Prostate gland (tissue), 2 donors: Measurements from ENCODE around the gene LIPK. TPM values are rescaled to one million over a fixed set of nuclear protein-coding genes. Genes with fewer than 3 reads are reported as not detected.

Experiments
- DNase-seq: peaks from one replicate; pipeline ENCODE4 v3.0.0-alpha.2; 2019; ENCODE audit warnings: low spot score
- H3K27ac ChIP-seq, 2 donors: fragments of 200-600 bp; sonication (generic); 2 replicates each; pipeline ENCODE4 v1.5.1; 2017 to 2019
- H3K27me3 ChIP-seq: fragments of 200-600 bp; sonication (generic); replicated peaks from 2 replicates; pipeline ENCODE4 v1.5.1; 2019; ENCODE audit not compliant: insufficient read depth
- H3K36me3 ChIP-seq, 2 donors: fragments of 200-600 bp; sonication (generic); 1 replicate in 1 of 2; 2 replicates in 1 of 2; pipeline versions ENCODE4 v1.5.1 to v1.8.1; 2017 to 2019
- H3K4me1 ChIP-seq: fragments of 200-600 bp; sonication (generic); replicated peaks from 2 replicates; pipeline ENCODE4 v1.5.1; 2019
- H3K4me3 ChIP-seq, 2 donors: fragments of 200-600 bp; sonication (generic); 2 replicates each; pipeline ENCODE4 v1.5.1; 2017 to 2019
- H3K9me3 ChIP-seq: fragments of 200-600 bp; sonication (generic); 2 replicates; pipeline ENCODE4 v1.5.1; 2017
- POLR2A ChIP-seq: fragments of 450-650 bp; IDR thresholded peaks from one replicate; pipeline ENCODE4 v1.6.1; 2016; ENCODE audit warnings: antibody characterized with exemption, mild to moderate bottlenecking
- POLR2AphosphoS5 ChIP-seq: sonication (generic); formaldehyde crosslinking; IDR thresholded peaks from one replicate; pipeline ENCODE4 v1.6.1; 2017; ENCODE audit warnings: antibody characterized with exemption
- WGBS: methylation state at CpG from one replicate; pipeline ENCODE4 v1.1.5; 2018; 5-methylcytosine and 5-hydroxymethylcytosine counted together
- intact Hi-C: fragments of 100-400 bp; cut with DNase I; formaldehyde crosslinking; loops from one replicate; pipeline ENCODE4 v1.14.2; 2022
- total RNA-seq, 2 donors: library from RNA; depleted of rRNA; stranded (reverse); fragments of >200 nt; gene quantifications; one replicate each; pipeline ENCODE4 v1.1.0, GENCODE V29; 2016
- TF ChIP-seq, protein P1 (sequence below), 4 experiments: fragments of 200-600 bp in 2 of 4; fragments of 450-650 bp in 2 of 4; sonication (generic) in 2 of 4; IDR thresholded peaks; 1 replicate in 3 of 4; 2 replicates in 1 of 4; pipeline ENCODE4 v1.5.1; 2016 to 2019; ENCODE audit warnings: antibody characterized with exemption in 4 of 4, mild to moderate bottlenecking in 2 of 4, moderate library complexity in 2 of 4

Gene LIPK, protein sequence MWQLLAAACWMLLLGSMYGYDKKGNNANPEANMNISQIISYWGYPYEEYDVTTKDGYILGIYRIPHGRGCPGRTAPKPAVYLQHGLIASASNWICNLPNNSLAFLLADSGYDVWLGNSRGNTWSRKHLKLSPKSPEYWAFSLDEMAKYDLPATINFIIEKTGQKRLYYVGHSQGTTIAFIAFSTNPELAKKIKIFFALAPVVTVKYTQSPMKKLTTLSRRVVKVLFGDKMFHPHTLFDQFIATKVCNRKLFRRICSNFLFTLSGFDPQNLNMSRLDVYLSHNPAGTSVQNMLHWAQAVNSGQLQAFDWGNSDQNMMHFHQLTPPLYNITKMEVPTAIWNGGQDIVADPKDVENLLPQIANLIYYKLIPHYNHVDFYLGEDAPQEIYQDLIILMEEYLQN
- total RNA-seq = not detected

DNA sequence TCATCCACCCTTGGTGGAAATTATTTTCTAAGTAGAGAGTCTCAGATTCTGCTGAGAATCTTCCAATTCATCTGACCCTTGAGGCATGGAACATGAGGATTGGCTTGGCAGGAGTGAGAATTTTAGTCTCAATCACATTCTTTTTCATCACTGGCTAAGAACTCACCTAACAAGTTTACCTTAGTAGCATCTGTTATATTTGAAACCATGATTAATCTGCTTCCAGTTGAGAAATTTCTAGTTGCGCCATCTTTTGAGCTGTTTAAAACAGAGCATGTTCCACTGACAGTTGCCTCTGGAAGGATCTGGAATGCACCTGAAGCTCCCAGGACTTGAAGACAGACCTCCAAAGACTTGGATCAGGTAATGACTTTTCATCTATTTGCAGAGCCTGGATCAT lies at the start of gene LIPK:
LIPK (plus strand) TSS at position 292 of the 400 bp plus-strand sequence. CDS start 18,295 bp downstream, outside the sequence.
- Histone ChIP-seq H3K4me3 (no peak within 1 kb of the TSS), H3K27ac (no peak within 1 kb of the TSS), H3K4me1 (no peaks in the 10 kb centered on the region), H3K9me3 (no peaks in the 10 kb centered on the region), H3K27me3 (no peaks in the 10 kb centered on the region), H3K36me3 (no peaks in the 10 kb centered on the region)
- WGBS = 82% methylated on average over 1 of the region's 1 CpG
- intact Hi-C loops = no loop called here
- TF ChIP-seq, protein P1, sequence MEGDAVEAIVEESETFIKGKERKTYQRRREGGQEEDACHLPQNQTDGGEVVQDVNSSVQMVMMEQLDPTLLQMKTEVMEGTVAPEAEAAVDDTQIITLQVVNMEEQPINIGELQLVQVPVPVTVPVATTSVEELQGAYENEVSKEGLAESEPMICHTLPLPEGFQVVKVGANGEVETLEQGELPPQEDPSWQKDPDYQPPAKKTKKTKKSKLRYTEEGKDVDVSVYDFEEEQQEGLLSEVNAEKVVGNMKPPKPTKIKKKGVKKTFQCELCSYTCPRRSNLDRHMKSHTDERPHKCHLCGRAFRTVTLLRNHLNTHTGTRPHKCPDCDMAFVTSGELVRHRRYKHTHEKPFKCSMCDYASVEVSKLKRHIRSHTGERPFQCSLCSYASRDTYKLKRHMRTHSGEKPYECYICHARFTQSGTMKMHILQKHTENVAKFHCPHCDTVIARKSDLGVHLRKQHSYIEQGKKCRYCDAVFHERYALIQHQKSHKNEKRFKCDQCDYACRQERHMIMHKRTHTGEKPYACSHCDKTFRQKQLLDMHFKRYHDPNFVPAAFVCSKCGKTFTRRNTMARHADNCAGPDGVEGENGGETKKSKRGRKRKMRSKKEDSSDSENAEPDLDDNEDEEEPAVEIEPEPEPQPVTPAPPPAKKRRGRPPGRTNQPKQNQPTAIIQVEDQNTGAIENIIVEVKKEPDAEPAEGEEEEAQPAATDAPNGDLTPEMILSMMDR (IDR thresholded peaks at IDR 0.05) = no peak
- TF ChIP-seq POLR2A (no peak), POLR2AphosphoS5 (no peak)
- no peak for DNase-seq

DNA sequence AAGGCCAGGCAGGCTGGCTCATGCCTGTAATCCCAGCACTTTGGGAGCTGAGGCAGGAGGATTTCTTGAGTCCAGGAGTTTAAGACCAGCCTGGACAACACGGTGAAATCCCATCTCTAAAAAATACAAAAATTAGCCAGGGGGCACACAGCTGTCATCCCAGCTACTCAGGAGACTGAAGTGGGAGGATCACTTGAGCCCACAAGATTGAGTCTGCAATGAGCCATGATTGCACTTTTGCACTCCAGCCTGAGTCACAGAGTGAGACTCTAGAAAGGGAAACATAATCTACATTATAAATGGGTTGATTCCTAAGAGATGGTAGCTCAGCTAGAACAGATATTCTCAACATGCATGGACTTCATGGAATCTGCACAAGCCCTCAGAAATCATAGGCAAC lies 48.1 kb upstream of the LIPK start:
- no peaks in the 10 kb centered on the region for H3K36me3 ChIP-seq
- intact Hi-C loops = no loop called here
- TF ChIP-seq, protein P1 (IDR thresholded peaks at IDR 0.05) = no peak
- no peak for TF ChIP-seq POLR2AphosphoS5
- no peak for TF ChIP-seq POLR2A
- DNase-seq = no peak
- no peaks in the 10 kb centered on the region for H3K4me1 ChIP-seq
- no peak overlapping the region for H3K27ac ChIP-seq
- no peaks in the 10 kb centered on the region for H3K27me3 ChIP-seq
- H3K9me3 ChIP-seq = no peaks in the 10 kb centered on the region
- H3K4me3 ChIP-seq = no peak overlapping the region
- 39% methylated on average over 1 of the region's 1 CpG for WGBS

DNA sequence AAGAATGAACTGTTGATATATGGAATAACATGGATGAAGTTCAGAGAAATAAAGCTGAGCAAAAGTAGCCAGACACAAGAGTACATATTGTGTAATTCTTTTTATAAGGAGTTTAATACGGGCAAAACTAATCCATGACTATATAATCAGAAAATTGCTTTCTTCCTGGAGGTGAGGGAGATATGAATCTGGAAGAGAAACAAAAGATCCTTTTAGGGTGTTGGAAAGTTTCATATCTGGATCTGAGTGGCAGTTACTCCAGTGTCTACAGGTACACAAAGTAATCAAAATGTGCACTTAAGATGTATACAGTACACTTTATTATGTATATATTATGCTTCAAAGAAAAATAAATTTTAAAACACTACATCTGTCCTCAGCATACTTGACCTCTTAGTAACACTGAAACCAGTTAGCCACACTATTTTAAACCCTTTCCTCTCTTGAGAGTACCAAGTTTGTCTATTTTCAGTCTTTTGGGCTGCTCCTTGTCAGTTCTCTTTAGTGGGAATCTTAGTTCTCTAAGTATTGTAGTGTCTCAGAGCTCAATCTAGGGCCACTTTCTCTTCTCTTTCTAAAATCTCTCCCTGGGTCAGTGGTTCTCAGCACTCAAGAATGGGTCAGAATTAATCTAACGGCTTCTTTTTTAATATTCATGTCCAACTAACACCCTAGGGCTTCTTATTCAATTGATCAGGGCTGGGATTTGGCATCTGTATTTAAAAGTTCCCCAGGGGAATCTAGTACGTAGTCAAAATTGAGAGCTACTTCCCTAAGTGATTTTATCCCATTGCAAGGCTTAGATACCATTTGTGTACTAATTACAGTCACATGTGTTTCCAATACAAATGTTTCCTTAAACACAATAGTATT lies 46.1 kb upstream of the LIPK start:
- 58% methylated on average over 3 of the region's 3 CpGs for WGBS
- no peak overlapping the region for H3K27ac ChIP-seq

DNA sequence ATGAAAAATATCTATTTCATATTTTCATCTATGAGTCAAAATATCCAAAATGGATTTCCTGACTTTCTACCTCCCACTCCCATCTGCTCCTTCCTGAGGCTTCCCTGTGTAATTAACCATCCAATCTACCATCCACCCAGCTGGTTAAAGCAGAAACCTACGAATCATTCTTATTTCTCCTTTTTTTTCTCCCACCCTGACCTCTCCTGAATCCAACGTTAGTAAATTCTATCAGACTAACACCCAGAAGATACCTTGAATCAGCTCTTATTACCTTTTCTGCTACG lies 45.5 kb upstream of the LIPK start:
- 33% methylated on average over 3 of the region's 3 CpGs for WGBS
- Histone ChIP-seq H3K4me3 (no peak overlapping the region), H3K27me3 (no peaks in the 10 kb centered on the region), H3K4me1 (no peaks in the 10 kb centered on the region), H3K9me3 (no peaks in the 10 kb centered on the region), H3K27ac (no peak overlapping the region), H3K36me3 (no peaks in the 10 kb centered on the region)
- intact Hi-C loops = no loop called here
- TF ChIP-seq POLR2AphosphoS5 (no peak), POLR2A (no peak)
- TF ChIP-seq, protein P1 (IDR thresholded peaks at IDR 0.05) = no peak
- DNase-seq = no peak

More for the DNA sequence above, 46.1 kb upstream of the LIPK start:
- H3K4me3 ChIP-seq = no peak overlapping the region
- TF ChIP-seq, protein P1 (IDR thresholded peaks at IDR 0.05) = no peak
- TF ChIP-seq POLR2AphosphoS5 (no peak), POLR2A (no peak)
- intact Hi-C loops = no loop called here
- no peak for DNase-seq
- H3K36me3 ChIP-seq = no peaks in the 10 kb centered on the region
- H3K4me1 ChIP-seq = no peaks in the 10 kb centered on the region
- H3K27me3 ChIP-seq = no peaks in the 10 kb centered on the region
- no peaks in the 10 kb centered on the region for H3K9me3 ChIP-seq
